NCI-H2196 treated with DMSO at 0.1 percent for 48 hours (cell line): ENCODE data around the gene MYMK.

Source experiments
- DNase-seq: peaks from one replicate; lab custom pipeline; 2025; ENCODE audit not compliant: unreplicated experiment; lab: John Stamatoyannopoulos, UW

The MYMK gene

DNA sequence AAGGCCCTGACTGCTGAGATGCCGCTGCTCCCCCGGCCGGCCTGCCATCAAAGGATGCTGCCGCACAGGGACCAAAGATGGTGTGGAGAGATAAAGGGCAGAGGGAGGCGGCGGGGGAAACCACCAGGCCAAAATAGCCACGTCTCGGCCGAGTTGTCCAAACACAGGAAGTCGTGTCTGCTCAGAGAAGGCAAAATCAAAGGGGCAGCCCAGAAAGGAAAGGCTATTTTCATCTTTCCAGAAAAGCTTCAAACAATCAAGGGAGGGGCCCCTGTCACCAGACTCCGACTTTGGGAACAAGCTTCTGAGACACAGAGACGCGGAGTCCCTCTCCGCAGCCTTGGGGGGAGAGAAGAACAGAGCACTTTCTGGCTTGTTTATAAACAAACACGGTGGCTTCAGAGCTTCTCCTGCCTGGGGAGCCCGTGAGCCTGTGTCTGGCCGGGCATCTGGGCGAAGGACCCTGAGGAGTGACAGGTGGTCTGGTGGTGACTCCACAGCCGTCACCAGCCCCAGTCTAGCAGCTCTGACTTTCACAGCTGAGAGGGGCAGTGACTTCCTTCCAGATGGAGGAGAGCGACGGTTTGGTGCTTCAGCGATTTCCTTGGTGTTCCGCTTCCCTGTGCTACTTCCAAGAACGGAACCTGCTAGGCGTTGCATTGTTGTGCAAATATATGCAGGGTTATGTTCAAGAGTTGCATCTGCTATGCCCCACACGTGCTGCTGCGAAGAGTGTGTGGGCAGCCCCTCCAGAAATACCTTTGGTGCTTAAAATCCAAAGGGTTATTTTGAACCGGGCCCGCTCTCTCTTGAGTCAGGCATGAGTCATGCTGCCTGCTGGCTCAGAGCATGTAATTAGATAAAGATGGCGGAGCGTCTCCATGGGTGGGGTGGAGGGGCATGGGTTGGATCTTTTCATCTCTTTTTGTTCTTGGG is 33.7 kb upstream of the MYMK start:
- DNase-seq = no peak

DNA sequence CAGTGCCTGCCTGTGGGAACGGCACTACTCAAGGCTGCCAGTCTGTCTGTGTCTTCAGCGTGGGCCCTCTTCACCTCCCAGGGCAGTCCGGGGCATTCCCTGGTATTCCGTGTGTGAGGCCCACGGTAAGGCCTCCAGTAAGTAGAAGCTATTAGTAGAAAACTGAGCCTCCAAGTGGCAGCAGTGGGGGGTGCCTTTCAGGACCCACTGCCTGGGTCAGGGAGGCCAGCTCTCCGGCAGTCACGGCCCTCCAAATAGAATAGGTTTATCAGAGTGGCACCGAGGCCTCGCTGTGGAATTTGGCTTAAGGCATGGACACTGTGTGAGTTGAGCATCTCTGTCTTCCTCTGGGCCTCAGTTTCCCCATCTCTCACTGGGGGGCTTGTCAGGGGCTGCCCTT is 32.8 kb upstream of the MYMK start:
- no peak for DNase-seq

DNA sequence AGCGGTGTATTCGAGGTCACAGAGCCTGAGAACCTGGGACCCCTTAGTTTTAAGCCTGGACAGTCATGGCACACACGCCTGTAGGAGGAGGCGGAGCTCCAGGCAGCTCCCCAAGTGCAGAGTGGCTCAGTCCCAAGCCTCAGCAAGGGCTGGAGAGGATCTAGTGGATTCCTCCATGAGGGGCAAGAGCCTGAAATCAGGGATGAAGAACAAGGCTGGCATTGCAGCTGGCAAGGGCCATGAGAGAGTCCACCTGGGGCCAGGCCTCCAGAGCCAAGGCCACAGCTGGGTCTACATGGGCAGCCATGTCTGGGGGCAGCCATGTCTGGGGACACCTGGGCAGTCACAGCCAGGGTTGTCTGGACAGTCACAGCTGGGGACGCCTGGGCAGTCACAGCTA is 31.6 kb upstream of the MYMK start:
- no peak for DNase-seq

DNA sequence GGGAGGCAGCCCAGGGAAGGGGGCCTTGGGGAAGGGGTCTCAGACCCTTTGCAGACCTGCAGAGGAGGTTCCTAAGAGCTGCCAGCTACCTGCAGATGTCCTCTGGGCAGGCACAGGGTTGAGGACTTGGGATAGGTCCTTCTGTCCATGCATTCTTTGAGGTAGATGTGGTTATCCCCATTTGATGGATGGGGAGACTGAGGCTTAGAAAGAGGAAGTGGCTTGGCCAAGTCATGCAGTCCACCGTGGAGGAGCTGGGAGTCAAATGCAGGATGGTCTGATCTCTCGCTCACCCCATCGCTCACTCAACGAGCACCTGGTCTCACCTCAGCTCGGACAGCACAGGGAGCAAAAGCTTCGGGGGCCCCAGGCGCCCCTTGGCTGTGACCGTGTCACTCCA is 30.0 kb upstream of the MYMK start:
- no peak for DNase-seq

DNA sequence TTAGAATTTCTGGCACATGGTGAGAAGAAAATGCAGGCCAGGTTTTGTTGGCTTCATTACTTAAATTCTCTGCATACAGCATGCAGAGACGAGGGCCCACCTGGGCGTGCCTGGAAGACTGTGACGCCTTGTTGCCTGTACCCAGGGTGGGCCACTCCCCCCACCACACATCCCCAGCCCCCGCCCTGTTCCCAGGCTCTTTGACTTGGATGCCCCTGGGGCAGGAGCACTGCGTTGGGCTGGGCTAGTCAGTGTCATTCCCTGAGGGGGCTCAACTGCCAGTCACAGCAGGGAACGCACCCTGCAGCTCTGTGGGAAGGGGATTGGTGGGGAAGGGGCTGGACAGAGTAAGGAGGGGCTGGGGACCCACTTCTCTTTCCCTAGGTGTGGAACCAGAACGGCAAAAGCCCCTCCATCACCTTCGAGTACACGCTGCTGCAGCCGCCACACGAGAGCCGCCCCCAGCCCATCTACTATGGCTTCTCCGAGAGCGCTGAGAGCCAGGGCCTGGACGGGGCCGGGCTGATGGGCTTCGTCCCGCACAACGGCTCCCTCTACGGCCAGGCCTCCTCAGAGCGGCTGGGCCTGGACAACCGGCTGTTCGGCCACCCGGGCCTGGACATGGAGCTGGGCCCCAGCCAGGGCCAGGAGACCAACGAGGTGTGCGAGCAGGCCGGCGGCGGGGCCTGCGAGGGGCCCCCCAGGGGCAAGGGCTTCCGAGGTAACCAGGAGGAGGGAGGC is 29.4 kb upstream of the MYMK start:
- DNase-seq = no peak

DNA sequence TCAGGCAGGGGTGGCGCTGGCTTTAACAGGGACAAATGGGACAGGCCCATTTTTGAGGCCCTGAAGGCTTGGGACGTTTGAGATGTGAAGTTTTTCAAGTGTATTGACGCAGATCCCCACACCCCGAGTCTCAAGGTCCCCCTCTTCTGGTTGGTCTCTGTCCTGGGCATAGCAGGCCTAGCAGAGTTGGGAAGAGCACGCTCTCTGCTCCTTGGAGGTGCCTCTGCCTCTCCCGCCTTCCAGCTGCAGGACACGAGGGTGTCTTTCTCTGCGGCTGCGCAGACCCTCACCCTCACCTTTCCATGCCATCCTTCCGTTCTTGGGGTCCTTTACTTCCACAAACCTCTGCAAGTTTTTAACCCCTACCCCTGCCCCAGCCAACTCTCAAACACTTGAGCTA is 28.4 kb upstream of the MYMK start:
- DNase-seq = no peak

DNA sequence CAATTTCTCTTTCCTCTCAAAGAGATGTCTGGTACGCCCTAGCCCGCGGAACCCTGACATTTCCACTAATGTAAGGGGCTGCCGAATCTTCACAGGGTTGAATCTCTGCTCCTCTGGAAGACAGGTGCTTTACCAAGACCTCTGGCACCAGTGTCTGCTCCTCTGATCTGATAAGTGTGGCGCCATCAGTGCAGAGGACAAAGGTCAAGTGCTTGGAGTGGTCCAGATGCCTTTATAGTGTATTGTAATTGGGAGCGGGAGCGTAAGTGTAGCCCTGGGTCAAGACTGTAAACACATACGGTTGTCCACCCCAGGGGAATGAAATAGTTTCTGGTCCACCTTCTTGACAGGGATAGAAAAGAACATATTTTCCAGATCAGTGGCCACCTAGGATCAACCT is 27.5 kb upstream of the MYMK start:
- no peak for DNase-seq

DNA sequence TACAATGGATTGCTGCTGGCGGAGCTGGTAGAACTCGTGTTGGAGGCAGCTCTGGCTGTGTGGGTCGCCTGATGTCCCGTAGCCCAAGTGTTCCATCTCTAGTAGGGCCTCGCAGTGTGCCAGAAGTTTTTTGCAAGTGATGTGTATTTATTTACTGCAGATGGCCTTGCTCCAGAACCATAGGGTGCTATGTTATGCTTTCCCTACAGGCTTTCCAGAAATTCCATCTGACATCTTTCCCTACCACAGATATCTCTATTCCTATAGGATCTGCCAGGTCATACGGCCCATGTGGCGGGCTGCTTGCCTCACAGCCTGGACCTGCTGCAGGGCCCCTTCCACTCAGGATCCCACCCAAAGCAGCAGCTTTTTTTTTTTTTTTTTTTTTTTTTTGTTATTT is 26.7 kb upstream of the MYMK start:
- DNase-seq = no peak

DNA sequence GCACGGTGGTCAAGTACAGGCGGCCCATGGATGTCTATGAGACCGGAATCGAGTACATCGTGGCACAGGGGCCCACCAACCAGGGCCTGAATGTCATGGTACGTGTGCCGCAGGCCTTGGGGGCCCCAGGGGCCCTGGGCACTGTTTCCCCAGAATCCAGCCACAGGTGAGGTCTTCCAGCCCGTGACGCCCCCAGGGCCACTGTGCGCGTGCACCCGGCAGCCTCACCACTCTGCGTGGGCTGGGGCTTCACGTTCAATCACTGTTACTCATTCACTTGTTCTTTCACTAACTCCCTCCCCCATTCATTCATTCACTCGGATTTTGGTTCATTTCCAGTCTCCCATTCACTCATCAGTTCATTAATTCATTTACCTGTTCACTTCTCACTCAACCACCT is 22.4 kb upstream of the MYMK start:
- DNase-seq = no peak

DNA sequence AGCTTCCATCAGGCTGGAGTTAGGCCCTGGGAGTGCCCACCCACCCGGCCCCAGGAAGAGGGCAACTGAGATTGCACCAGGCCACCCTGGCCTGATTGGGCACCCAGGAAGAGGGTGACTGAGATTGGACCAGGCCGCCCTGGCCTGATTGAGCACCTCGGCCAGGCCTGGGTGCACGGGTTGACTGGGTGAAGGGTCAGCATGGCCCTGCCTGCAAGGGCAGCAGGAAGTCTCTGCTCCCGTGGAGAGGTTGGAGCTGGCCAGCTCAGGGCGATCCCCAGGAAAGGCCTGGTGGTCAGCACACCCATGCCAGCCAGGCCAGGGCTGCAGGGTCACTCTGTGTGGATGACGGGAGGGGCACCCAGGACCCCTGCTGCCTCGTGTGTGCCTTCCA is 21.5 kb upstream of the MYMK start:
- DNase-seq = no peak

DNA sequence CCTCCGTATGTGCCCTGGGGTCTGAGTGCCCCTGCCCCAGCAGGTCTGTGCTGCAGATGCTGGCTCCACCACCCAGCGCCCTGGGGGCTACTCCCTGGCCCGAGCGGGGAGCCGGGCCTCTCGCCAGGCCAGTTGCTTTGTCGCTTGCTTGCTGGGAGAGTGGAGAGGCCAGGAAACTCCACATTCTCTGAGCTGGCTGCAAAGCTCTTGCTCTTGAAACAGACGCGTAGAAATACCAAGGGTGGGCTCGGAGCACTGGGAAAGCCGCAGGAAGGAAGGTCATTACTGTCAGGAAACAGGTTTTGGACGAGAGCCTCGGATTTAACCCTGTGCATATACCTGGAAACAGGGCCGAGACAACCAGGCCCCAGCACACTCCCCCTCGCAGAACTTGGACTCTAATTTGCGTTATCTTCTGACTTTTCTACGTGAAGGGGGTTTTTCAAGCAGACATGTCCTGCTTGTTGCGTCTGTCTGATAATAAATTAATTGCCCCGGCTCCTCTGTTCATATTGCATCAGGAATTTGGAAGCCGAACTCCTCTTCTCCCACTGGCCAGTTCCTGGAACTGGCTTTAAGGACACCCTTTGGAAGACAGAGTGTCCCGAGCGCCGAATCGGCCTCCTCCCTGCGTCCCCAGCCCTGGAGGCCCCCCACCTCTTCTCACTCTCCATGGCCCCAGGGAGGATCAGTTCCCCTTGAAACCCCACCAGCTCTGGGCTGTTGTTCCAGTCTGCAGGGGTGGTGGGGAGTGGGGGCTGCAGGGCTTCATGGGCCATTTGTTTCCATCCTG is 20.9 kb upstream of the MYMK start:
- no peak for DNase-seq

DNA sequence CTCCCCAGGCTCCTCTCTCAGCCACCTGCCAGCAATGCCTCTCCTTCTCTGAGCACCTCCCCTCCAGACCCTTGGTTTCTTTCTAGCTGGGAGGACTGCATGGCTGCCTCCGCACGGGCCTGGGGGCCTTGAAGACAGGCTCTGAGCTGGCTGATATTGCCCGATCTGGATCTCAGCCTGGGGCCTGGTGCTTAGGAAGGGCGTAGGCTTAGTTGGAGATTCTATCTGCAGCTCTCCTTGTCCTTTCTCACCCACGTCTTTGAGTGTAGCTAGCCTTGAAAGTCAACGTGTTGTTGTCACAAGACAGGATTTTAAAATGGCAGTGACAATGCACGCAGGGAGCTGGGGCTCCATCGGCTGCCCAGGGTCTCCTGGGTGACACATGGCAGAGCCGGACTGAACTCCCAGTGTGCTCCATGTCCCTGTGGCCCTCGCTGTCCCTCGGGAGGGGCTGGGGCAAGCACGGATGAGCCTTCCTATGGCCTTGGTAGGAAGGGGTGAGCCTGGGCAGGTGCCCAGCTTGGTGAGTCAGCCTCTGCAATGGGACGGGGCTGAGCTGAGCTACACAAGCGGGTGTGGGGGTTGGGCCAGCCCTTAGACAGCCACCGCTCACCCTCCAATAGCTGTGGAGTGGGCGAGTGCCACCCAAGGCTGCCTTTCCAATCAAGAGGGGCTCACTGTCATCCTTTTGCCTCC is 19.2 kb upstream of the MYMK start:
- no peak for DNase-seq

DNA sequence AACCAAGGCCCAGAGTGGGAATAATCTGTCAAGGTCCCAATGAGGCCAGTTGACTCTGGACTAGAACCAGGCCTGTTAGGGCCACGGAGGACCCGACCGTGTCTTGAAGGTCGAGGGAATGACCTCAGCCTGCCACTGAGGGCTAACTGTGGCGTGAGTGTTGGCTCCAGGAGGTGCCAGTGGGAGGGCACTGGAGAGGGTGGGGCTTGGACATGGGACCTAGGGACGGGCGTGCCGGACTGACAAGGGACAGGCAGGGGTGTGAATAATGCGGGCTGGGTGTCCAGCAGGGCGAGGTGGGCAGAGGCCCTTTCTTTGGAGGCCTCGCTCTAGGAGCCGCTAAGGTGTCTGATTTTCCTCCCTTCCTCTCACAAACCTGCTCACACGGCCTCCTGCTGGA is 17.2 kb upstream of the MYMK start:
- DNase-seq = no peak

DNA sequence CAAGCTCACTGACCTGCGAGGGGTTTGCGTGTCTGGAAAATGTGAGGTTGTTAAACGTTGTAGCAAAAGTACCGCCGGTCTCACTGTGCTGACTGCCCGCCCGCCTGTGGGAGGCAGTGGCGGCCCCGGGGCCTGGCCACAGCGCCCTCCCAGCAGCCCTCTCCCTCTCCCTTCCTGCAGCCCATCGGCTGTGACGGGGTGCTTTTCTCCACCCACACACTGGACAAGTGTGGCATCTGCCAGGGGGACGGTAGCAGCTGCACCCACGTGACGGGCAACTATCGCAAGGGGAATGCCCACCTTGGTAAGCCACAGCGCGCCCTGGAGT is 15.9 kb upstream of the MYMK start:
- DNase-seq = no peak

DNA sequence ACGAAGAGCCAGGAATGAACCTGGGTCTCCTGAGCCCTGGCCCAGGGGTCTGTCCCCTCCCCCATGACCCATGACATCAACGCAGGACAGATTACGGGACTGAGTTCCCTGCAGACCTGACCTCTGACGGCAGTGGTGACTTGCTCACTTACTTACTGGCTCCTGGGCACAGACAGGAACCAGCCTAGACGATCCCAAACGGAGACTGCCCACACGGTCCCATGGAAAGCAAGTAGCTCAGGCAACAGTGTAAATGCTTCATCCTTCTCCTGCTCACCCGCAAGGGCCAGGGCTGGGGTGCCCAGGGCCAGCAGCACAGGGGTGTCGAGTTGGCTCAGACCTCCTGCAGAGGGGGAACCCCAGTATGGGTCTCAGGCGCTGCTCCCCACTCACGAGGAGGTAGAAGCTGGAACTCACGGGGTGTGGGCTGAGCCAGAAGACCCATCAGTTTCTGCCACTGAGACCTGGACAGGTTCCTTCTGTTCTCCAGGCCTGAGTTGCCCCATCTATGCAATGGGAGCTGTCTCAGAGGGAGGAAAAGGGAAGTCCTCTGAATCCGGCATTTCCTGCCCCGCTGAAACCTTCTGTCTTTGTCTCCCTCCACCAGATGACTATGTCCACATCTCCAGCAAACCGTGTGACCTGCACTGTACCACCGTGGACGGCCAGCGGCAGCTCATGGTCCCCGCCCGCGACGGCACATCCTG is 15.4 kb upstream of the MYMK start:
- DNase-seq = no peak

DNA sequence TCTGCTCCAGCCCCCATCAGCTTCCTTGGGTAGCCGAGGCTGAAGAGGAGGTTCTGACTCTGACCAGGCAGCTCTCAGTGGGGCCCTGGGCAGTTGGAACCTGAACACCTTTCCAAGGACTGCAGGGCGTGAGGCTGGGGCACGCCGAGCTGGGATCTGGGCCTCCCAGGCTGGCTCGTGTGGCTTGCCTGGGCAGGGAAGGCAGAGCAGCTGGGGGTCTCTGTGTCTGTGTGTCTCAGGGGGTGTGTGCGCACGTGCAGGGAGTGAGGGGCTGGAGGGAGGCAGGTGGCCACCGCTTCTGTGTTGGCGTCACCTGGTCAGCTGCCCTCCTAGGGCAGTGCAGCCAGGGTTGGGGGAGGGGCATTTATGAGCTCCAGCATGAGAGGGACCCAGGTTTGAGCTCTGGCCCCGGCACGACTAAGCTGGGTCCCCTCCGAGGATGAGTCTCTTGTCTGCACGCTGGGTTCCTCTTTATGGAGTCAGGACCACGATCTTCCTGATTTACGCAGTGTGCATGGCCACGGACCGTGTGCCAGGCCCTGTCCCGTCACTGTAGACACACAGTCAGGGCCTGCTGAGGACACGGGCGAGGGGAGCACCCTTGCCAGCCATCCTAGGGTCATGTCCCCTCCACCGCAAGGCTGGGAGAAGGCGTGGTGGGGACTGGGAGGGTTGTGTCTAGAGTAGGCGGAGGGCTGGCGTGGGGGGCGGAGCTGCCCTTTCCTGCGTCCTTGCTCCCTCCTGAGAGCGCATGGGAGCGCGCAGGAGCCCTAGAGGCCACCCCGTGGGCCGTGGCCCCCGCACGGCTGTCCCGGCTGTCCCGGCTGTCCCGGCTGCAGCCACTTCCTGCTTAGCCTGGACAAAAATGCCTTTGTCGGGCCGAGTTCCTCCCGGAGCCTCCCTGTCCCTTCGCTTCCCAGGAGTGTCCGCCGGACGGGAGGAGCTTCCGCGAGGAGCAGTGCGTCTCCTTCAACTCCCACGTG is 14.4 kb upstream of the MYMK start:
- DNase-seq = no peak

DNA sequence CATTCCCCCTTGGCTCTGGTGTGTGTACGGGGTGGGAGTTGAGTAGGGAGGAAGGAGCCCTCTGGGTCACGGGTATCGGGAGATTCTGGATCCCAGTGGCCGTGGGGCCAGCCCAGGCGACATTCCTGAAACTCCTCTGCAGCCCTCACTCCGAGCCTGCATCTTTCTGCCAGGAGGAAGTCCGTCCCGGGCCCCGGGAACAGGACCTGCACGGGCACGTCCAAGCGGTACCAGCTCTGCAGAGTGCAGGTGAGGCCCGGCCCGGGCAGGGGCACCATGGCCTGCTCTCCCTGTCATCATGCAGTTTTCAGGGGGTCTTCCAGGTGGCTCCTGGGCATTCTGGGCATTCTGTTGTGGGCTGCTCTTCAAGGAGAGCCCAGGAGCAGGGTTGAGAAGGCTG is 13.4 kb upstream of the MYMK start:
- no peak for DNase-seq

DNA sequence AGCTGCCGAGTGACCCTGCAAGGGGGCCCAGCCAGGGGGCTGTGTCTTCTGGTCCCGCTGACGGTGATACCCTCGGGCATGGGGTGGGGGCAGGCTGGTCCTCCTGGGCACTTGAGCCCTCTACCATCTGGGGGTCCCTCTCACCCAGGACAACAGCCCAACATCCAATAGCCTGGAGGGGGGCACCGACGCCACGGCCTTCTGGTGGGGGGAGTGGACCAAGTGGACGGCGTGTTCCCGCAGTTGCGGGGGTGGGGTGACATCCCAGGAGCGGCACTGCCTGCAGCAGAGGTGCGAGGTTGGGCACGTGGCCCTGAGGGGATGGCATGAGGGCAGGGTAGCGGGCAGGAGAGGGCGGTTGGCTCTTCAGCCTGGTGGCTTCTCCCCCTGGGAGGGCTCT is 12.5 kb upstream of the MYMK start:
- DNase-seq = no peak

DNA sequence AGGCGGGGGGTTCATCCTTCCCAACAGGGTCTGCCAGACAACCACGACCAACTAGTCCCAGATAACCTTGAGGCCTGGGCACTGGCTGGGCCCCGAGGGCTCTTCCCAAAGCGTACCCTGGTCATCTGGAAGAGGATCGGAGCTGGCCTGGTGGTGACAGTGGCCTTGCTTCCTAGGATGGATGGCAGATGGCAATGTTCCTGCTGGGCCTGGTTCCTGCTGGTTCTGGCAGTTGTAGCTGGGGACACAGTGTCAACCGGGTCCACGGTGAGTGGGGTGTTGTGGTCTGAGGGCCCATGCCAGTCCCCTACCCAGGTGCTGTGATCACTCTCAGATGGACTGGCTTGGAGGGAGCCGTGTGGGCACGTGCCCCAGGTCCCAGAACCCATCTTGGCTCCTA is 11.8 kb upstream of the MYMK start:
- no peak for DNase-seq
